Panc1 (cell line): ENCODE data around the gene FGFR1OP2.

Experiments
- POLR2AphosphoS5 ChIP-seq: IDR thresholded peaks from 2 replicates; pipeline ENCODE4 v1.6.1; 2012; ENCODE audit warnings: mild to moderate bottlenecking, low read depth, low read length, moderate library complexity
- SIN3A ChIP-seq: IDR thresholded peaks from 2 replicates; pipeline ENCODE4 v1.6.1; 2012; ENCODE audit warnings: low read depth, mild to moderate bottlenecking, low read length, moderate library complexity, borderline replicate concordance; ENCODE audit not compliant: insufficient read depth
- TF ChIP-seq, protein P1 (sequence below): fragments of 450-650 bp; IDR thresholded peaks from 2 replicates; pipeline ENCODE4 v1.5.1; 2017; ENCODE audit warnings: mild to moderate bottlenecking
- TF ChIP-seq, protein P2 (sequence below), 2 experiments: IDR thresholded peaks; 2 replicates each; pipeline ENCODE4 v1.6.1; 2011 to 2012; ENCODE audit warnings: low read depth in 2 of 2, control low read depth in 1 of 2, low read length in 1 of 2, mild to moderate bottlenecking in 1 of 2, moderate library complexity in 1 of 2; ENCODE audit not compliant: insufficient read depth in 1 of 2

DNA sequence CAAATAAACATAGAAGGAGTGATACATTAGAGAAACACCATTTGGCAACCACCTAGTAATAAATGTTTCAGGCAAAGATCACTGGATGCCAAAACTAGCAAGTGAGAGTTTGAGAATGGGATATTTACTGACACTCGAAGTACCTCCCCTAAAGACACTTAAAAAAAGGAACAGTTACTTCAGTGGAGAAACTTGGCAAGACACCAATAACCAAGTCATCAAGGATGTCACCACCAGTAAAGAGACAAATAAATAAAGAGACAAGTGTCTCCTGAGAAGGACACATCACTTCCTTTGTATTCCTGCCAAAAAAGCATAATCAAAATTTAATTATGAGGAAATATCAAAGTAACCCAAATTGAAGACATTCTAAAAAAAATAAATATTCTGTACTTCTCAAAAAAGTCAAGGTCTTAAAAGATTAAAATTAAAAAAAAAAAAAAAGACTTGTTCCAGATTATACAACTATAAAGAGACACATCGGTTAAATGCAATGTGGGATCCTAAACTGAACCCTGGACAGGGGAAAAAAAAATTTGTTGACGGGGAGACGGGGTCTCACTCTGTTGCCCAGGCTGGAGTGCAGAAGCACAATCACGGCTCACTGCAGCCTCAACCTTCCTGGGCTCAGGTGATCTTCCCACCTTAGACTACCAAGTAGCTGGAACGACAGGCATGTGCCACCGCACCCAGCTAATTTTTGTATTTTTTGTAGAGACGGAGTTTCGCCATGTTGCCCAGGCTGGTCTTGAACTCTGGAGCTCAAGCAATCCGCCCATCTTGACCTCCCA is 49.6 kb downstream of the FGFR1OP2 start:
- no peak for TF ChIP-seq POLR2AphosphoS5
- no peak for TF ChIP-seq SIN3A
- TF ChIP-seq, protein P1, sequence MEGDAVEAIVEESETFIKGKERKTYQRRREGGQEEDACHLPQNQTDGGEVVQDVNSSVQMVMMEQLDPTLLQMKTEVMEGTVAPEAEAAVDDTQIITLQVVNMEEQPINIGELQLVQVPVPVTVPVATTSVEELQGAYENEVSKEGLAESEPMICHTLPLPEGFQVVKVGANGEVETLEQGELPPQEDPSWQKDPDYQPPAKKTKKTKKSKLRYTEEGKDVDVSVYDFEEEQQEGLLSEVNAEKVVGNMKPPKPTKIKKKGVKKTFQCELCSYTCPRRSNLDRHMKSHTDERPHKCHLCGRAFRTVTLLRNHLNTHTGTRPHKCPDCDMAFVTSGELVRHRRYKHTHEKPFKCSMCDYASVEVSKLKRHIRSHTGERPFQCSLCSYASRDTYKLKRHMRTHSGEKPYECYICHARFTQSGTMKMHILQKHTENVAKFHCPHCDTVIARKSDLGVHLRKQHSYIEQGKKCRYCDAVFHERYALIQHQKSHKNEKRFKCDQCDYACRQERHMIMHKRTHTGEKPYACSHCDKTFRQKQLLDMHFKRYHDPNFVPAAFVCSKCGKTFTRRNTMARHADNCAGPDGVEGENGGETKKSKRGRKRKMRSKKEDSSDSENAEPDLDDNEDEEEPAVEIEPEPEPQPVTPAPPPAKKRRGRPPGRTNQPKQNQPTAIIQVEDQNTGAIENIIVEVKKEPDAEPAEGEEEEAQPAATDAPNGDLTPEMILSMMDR = no peak
- TF ChIP-seq, protein P2, sequence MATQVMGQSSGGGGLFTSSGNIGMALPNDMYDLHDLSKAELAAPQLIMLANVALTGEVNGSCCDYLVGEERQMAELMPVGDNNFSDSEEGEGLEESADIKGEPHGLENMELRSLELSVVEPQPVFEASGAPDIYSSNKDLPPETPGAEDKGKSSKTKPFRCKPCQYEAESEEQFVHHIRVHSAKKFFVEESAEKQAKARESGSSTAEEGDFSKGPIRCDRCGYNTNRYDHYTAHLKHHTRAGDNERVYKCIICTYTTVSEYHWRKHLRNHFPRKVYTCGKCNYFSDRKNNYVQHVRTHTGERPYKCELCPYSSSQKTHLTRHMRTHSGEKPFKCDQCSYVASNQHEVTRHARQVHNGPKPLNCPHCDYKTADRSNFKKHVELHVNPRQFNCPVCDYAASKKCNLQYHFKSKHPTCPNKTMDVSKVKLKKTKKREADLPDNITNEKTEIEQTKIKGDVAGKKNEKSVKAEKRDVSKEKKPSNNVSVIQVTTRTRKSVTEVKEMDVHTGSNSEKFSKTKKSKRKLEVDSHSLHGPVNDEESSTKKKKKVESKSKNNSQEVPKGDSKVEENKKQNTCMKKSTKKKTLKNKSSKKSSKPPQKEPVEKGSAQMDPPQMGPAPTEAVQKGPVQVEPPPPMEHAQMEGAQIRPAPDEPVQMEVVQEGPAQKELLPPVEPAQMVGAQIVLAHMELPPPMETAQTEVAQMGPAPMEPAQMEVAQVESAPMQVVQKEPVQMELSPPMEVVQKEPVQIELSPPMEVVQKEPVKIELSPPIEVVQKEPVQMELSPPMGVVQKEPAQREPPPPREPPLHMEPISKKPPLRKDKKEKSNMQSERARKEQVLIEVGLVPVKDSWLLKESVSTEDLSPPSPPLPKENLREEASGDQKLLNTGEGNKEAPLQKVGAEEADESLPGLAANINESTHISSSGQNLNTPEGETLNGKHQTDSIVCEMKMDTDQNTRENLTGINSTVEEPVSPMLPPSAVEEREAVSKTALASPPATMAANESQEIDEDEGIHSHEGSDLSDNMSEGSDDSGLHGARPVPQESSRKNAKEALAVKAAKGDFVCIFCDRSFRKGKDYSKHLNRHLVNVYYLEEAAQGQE (IDR thresholded peaks at IDR 0.05; ENCODE audit: insufficient read depth in 1 of 2, low read depth in 2 of 2, low read length in 1 of 2) = no peak
